Activated B cell treated with CpG ODN at 0.5 μM for 24 hours (primary cell): ENCODE measurements around the gene SDHA. TPM values are rescaled to one million over a fixed set of nuclear protein-coding genes. Genes with fewer than 3 reads are reported as not detected.
"Not testable (repeated sequence)": the region's sequence is repeated elsewhere in the genome, so short reads cannot be mapped to it uniquely, and the experiment has no call there.

Experiments used
- ATAC-seq: fragments of 200-7000 bp; cut with Tn5 transposase; one replicate; pipeline ENCODE4 v1.10.0; 2021; ENCODE audit warnings: low read depth, mild to moderate bottlenecking, moderate library complexity
- CTCF ChIA-PET: fragments of 350-600 bp; sonication (Branson Sonifier 250); formaldehyde crosslinking; loops from one replicate; lab custom pipeline; 2021; ENCODE audit warnings: antibody characterized with exemption; lab: Charles Lee
- POLR2A ChIA-PET: fragments of 350-600 bp; sonication (Branson Sonifier 250); formaldehyde crosslinking; loops from one replicate; lab custom pipeline; 2021; ENCODE audit warnings: antibody characterized with exemption; lab: Charles Lee
- DNase-seq: peaks from one replicate; pipeline ENCODE4 v3.0.0; 2022
- H3K27ac Mint-ChIP-seq: one replicate; pipeline ENCODE4 v1.8.0; 2020; ENCODE audit warnings: mixed read lengths
- H3K27me3 Mint-ChIP-seq: one replicate; pipeline ENCODE4 v1.8.0; 2021; ENCODE audit warnings: mixed read lengths
- H3K36me3 Mint-ChIP-seq: one replicate; pipeline ENCODE4 v1.8.0; 2021; ENCODE audit warnings: low read depth, mixed read lengths
- H3K4me1 Mint-ChIP-seq: one replicate; pipeline ENCODE4 v1.8.0; 2021; ENCODE audit warnings: mixed read lengths
- H3K4me3 Mint-ChIP-seq: one replicate; pipeline ENCODE4 v1.8.0; 2020; ENCODE audit warnings: mild to moderate bottlenecking, mixed read lengths
- H3K9me3 Mint-ChIP-seq: one replicate; pipeline ENCODE4 v1.8.0; 2020; ENCODE audit warnings: mixed read lengths
- intact Hi-C: fragments of 100-400 bp; cut with micrococcal nuclease; formaldehyde crosslinking; loops from one replicate; pipeline ENCODE4 v1.15.1; 2024
- total RNA-seq: library from RNA; stranded (reverse); gene quantifications from 2 replicates; pipeline ENCODE4 v1.2.3, GENCODE V29; 2022
- TF ChIP-seq, protein P1 (sequence below): fragments of 200-600 bp; IDR thresholded peaks from one replicate; pipeline ENCODE4 v1.8.0; 2022; ENCODE audit warnings: antibody characterized with exemption, mild to moderate bottlenecking

The SDHA gene
- total RNA-seq, 1 donor from 2014 or later = 95.7 TPM

DNA sequence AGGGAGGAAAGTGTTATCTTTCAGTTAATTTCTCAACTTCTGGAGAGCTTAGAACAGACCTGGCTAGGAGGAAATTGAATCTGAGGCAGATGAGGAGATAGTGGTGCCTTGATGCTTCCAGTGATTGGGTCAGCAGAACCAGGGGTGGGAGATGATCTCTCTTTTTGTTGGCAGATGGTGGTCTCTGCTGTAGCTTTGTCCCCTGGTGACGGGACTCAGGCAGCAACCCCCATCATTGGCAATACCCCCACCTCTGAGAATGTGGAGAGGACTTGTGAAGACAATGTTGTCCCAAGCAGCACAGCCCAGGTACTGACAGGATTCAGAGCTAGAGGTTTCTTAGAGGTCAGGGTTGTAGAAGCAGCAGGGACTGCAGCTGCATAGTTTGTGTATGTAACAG is 49.6 kb downstream of the SDHA start:
- DNase-seq (no peak), ATAC-seq (no peak)
- no peaks in the 10 kb centered on the region for H3K27me3 Mint-ChIP-seq
- H3K27ac Mint-ChIP-seq = no peak overlapping the region
- TF ChIP-seq, protein P1, sequence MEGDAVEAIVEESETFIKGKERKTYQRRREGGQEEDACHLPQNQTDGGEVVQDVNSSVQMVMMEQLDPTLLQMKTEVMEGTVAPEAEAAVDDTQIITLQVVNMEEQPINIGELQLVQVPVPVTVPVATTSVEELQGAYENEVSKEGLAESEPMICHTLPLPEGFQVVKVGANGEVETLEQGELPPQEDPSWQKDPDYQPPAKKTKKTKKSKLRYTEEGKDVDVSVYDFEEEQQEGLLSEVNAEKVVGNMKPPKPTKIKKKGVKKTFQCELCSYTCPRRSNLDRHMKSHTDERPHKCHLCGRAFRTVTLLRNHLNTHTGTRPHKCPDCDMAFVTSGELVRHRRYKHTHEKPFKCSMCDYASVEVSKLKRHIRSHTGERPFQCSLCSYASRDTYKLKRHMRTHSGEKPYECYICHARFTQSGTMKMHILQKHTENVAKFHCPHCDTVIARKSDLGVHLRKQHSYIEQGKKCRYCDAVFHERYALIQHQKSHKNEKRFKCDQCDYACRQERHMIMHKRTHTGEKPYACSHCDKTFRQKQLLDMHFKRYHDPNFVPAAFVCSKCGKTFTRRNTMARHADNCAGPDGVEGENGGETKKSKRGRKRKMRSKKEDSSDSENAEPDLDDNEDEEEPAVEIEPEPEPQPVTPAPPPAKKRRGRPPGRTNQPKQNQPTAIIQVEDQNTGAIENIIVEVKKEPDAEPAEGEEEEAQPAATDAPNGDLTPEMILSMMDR = no peak
- no peaks in the 10 kb centered on the region for H3K9me3 Mint-ChIP-seq
- peaks cover 9% of the 10 kb centered on the region for H3K4me1 Mint-ChIP-seq
- no peak overlapping the region for H3K4me3 Mint-ChIP-seq
- intact Hi-C loops = no loop called here
- ChIA-PET CTCF (no interaction called here), POLR2A (no interaction called here)
- H3K36me3 Mint-ChIP-seq = peaks cover 31% of the 10 kb centered on the region

- H3K27me3 Mint-ChIP-seq = no peaks in the 10 kb centered on the region
- ATAC-seq = no peak
- ChIA-PET POLR2A (interaction anchor here (0.7 to 2.7 kb wide), 5 partner anchors 52 to 620 kb away, joined by 3 to 22 read pairs (median 9); partner anchors contain the start of genes CCDC127 and SDHA), CTCF (no interaction called here)
- peaks cover 39% of the 10 kb centered on the region for H3K36me3 Mint-ChIP-seq
- peak overlapping the region; percentile 12 for H3K27ac Mint-ChIP-seq
- no peaks in the 10 kb centered on the region for H3K9me3 Mint-ChIP-seq
- H3K4me1 Mint-ChIP-seq = peaks cover 20% of the 10 kb centered on the region
- DNase-seq = no peak
- peak overlapping the region; percentile 92 for H3K4me3 Mint-ChIP-seq
- TF ChIP-seq, protein P1 = no peak
- intact Hi-C loops = loop anchor here (5.0 kb wide), 1 partner anchor 1362 kb away; no protein-coding TSS in a partner anchor
Observed at GRCh38 chr5:270340-270739, 52.2 kb downstream of the SDHA start.

DNA sequence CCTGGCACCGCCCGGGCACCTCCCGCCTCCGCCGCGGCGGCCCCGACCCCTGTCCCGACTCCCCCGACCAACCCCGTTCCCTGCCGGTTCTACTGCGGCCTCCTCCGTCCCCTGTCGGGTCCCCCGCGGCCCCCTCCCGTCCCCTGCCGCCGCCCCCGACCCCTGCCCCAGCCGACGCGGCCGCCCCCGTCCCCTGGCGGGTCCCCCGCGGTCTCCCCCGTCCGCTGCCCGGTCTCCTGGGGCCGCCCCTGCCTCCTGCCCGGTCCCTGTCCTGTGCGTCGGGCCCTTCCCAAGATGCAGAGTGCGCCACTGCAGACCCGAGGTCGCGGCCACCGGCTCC is 53.7 kb downstream of the SDHA start:
- H3K27me3 Mint-ChIP-seq, CTCF ChIA-PET: not testable (repeated sequence)

GRCh38 chr5:273091-273490 is 55.0 kb downstream of the SDHA start:
- peaks cover 22% of the 10 kb centered on the region for H3K4me1 Mint-ChIP-seq
- ATAC-seq, POLR2A ChIA-PET, H3K9me3 Mint-ChIP-seq, H3K27ac Mint-ChIP-seq, H3K27me3 Mint-ChIP-seq, DNase-seq, CTCF ChIA-PET: not testable (repeated sequence)
- intact Hi-C loops = loop anchor here (5.0 kb wide), 1 partner anchor 1359 kb away; no protein-coding TSS in a partner anchor
- H3K4me3 Mint-ChIP-seq = peak overlapping the region; percentile 17
- H3K36me3 Mint-ChIP-seq = peaks cover 37% of the 10 kb centered on the region

More for the DNA sequence above, 53.7 kb downstream of the SDHA start:
- peak; percentile 9 for ATAC-seq
- intact Hi-C loops = loop anchor here (1.0 to 5.0 kb wide), 5 partner anchors 53 to 1361 kb away; partner anchors contain the start of genes CCDC127, EXOC3 and SDHA
- Mint-ChIP-seq H3K4me1 (peaks cover 22% of the 10 kb centered on the region), H3K4me3 (peak overlapping the region; percentile 92), H3K27ac (peak overlapping the region; percentile 81), H3K36me3 (peaks cover 42% of the 10 kb centered on the region)
- not testable (repeated sequence) for H3K9me3 Mint-ChIP-seq, DNase-seq
- POLR2A ChIA-PET = interaction anchor here (0.9 to 2.7 kb wide), 9 partner anchors 11 to 273 kb away, joined by 3 to 22 read pairs (median 5); partner anchors contain the start of genes CCDC127, EXOC3 and SDHA

DNA sequence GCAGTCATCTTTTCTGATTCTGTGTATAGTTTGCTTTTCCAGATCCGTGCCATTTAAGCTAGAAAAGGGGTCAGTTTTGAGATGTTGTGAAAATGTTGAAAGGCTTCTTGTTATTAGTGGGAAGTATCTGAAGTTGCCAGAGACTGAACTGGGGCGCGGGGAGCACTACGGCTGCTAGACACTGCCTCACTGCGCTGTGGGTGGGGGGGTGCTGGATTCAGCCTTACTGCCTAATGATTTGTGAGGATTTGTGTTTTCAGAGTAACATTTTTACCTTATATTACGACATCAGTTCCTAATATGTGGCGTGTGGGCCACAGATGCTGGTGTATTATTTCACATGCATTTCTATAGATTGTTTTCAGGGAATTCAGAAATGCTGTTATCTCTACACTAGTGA is 55.4 kb downstream of the SDHA start:
- Mint-ChIP-seq H3K36me3 (peaks cover 37% of the 10 kb centered on the region), H3K4me1 (peaks cover 22% of the 10 kb centered on the region), H3K4me3 (peak overlapping the region; percentile 17)
- ATAC-seq, H3K27me3 Mint-ChIP-seq, CTCF ChIA-PET, POLR2A ChIA-PET, H3K27ac Mint-ChIP-seq, H3K9me3 Mint-ChIP-seq, DNase-seq: not testable (repeated sequence)
- intact Hi-C loops = loop anchor here (5.0 kb wide), 1 partner anchor 1359 kb away; no protein-coding TSS in a partner anchor

DNA sequence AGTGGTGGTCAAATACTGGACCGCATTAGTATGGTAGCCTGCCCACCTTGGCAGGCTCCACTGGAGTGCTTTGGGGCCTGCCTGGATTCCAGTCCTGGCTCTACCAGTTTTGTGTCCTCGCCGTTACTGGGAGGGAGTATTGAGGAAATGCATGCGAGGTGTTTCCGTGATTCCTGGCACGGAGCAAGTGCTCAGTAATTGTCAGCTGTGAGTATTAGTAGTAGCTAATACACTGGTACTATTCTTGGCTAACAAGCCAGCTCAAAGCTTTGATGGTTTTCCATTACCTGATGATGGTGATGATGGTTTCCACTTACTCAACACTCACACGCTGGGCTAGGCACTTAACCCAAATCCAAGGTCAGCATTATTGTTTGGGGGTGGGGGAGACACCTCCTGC is 56.2 kb downstream of the SDHA start:
- H3K9me3 Mint-ChIP-seq, ATAC-seq, H3K4me3 Mint-ChIP-seq, DNase-seq, H3K27ac Mint-ChIP-seq, CTCF ChIA-PET, POLR2A ChIA-PET, H3K27me3 Mint-ChIP-seq: not testable (repeated sequence)
- intact Hi-C loops = loop anchor here (5.0 kb wide), 1 partner anchor 1358 kb away; no protein-coding TSS in a partner anchor
- H3K36me3 Mint-ChIP-seq = peaks cover 40% of the 10 kb centered on the region
- peaks cover 22% of the 10 kb centered on the region for H3K4me1 Mint-ChIP-seq

DNA sequence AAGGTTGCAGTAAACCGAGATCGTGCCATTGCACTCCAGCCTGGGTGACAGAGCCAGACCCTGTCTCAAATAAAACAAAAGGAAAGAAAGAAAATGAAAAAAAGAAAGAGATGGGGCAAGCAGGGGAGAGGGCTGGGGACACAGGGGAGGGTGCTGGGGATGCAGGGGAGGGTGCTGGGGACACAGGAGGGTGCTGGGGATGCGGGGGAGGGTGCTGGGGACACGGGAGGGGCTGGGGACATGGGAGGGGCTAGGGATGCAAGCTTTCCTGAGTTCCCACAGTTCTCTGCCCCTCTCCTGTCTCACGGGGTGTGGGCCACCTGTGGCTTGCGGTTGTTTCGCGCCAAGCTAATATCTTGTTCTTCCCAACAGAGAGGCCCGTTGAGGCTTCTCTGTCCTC is 60.5 kb downstream of the SDHA start:
- Mint-ChIP-seq H3K36me3 (peaks cover 60% of the 10 kb centered on the region), H3K27ac (no peak overlapping the region)

DNA sequence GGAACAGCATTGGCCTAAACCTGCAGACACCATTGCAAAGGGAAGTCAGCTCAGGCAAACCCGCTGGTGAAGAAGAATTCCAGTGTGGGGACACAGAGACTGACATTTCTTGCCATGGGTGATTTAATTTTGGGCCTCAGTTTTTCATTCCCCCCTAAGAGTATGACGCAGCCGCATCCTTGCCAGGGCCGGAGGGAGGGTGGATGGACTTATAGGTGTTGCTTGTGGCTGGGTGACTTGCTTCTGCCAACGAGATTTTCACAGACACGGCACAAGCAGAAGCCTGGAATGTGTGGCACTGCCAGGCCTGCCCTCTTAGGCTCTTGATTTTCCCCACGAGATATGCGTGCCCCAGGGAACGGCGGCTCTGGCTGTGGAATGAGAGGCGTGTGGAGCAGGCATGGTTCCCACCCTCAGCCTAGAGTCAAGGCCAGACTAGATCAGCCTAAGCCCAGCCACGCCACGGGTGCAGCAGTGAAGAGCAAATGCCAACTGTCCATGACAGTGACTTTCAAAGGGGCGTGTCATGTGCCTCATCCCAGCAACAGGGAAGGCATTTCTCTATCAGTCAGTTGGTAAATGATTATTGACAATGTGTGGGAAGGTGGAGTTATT is 61.0 kb downstream of the SDHA start:
- intact Hi-C loops, ATAC-seq, H3K27ac Mint-ChIP-seq, CTCF ChIA-PET, H3K9me3 Mint-ChIP-seq, DNase-seq, H3K4me3 Mint-ChIP-seq, H3K27me3 Mint-ChIP-seq: not testable (repeated sequence)
- POLR2A ChIA-PET = interaction anchor here (0.6 kb wide), 1 partner anchor 60 kb away, joined by 4 read pairs; no protein-coding TSS in a partner anchor
- peaks cover 35% of the 10 kb centered on the region for H3K4me1 Mint-ChIP-seq
- peaks cover 60% of the 10 kb centered on the region for H3K36me3 Mint-ChIP-seq

More for the DNA sequence above, 60.5 kb downstream of the SDHA start:
- intact Hi-C loops = no loop called here
- Mint-ChIP-seq H3K4me1 (peaks cover 31% of the 10 kb centered on the region), H3K4me3 (no peak overlapping the region), H3K9me3 (no peaks in the 10 kb centered on the region), H3K27me3 (no peaks in the 10 kb centered on the region)
- CTCF ChIA-PET = no interaction called here
- TF ChIP-seq, protein P1 = no peak
- no peak for DNase-seq
- POLR2A ChIA-PET = interaction anchor here (0.7 kb wide), 1 partner anchor 627 kb away, joined by 3 read pairs; no protein-coding TSS in a partner anchor
- ATAC-seq = no peak
